Tibial nerve (tissue), 4 donors: ENCODE results near the gene UNKL. TPM values are rescaled to one million over a fixed set of nuclear protein-coding genes. Genes with fewer than 3 reads are reported as not detected.

Source experiments
- DNase-seq, 2 donors: peaks; one replicate each; pipeline ENCODE4 v3.0.0-alpha.2; 2019; ENCODE audit warnings: low spot score in 2 of 2
- H3K27ac ChIP-seq, 4 donors: fragments of 200-600 bp; sonication (generic) in 3 of 4; one replicate each; pipeline ENCODE4 v1.5.1; 2017 to 2019; ENCODE audit warnings: mild to moderate bottlenecking in 1 of 4
- H3K27me3 ChIP-seq, 2 donors: fragments of 200-600 bp; sonication (generic) in 1 of 2; one replicate each; pipeline versions ENCODE4 v1.5.1 to v1.6.0; 2017 to 2019
- H3K36me3 ChIP-seq, 3 donors: fragments of 200-600 bp; sonication (generic); one replicate each; pipeline ENCODE4 v1.5.1; 2018 to 2019
- H3K4me1 ChIP-seq, 4 donors: fragments of 200-600 bp; sonication (generic) in 3 of 4; one replicate each; pipeline ENCODE4 v1.5.1; 2017 to 2019
- H3K4me3 ChIP-seq, 4 donors: fragments of 200-600 bp; sonication (generic) in 3 of 4; one replicate each; pipeline ENCODE4 v1.5.1; 2017 to 2019; ENCODE audit warnings: mild to moderate bottlenecking in 1 of 4, moderate library complexity in 1 of 4
- H3K9me3 ChIP-seq, 4 donors: fragments of 200-600 bp; sonication (generic) in 3 of 4; one replicate each; pipeline ENCODE4 v1.5.1; 2017 to 2019
- EP300 ChIP-seq, 2 donors: sonication (generic); formaldehyde crosslinking; IDR thresholded peaks; one replicate each; pipeline ENCODE4 v1.6.1; 2017; ENCODE audit warnings: antibody characterized with exemption in 2 of 2, mild to moderate bottlenecking in 1 of 2
- POLR2A ChIP-seq, 2 donors: fragments of 450-650 bp; IDR thresholded peaks; one replicate each; pipeline ENCODE4 v1.6.1; 2017; ENCODE audit warnings: antibody characterized with exemption in 2 of 2, mild to moderate bottlenecking in 2 of 2, moderate library complexity in 2 of 2
- WGBS, 2 donors: methylation state at CpG; one replicate each; pipeline ENCODE4 v1.1.5; 2018; 5-methylcytosine and 5-hydroxymethylcytosine counted together
- total RNA-seq, 4 donors: library from RNA; depleted of rRNA; stranded (reverse); fragments of >200 nt; gene quantifications; one replicate each; pipeline ENCODE4 v1.1.0, GENCODE V29; 2016
- TF ChIP-seq, protein P1 (sequence below), 5 experiments: fragments of 200-600 bp in 3 of 5; fragments of 450-650 bp in 2 of 5; sonication (generic) in 3 of 5; IDR thresholded peaks; one replicate each; pipeline ENCODE4 v1.5.1; 2016 to 2019; ENCODE audit warnings: antibody characterized with exemption in 5 of 5, mild to moderate bottlenecking in 3 of 5, moderate library complexity in 2 of 5

The UNKL gene
- total RNA-seq, 4 donors from 2014 or later = 34.3 to 70.5 (median 45.0) TPM

DNA sequence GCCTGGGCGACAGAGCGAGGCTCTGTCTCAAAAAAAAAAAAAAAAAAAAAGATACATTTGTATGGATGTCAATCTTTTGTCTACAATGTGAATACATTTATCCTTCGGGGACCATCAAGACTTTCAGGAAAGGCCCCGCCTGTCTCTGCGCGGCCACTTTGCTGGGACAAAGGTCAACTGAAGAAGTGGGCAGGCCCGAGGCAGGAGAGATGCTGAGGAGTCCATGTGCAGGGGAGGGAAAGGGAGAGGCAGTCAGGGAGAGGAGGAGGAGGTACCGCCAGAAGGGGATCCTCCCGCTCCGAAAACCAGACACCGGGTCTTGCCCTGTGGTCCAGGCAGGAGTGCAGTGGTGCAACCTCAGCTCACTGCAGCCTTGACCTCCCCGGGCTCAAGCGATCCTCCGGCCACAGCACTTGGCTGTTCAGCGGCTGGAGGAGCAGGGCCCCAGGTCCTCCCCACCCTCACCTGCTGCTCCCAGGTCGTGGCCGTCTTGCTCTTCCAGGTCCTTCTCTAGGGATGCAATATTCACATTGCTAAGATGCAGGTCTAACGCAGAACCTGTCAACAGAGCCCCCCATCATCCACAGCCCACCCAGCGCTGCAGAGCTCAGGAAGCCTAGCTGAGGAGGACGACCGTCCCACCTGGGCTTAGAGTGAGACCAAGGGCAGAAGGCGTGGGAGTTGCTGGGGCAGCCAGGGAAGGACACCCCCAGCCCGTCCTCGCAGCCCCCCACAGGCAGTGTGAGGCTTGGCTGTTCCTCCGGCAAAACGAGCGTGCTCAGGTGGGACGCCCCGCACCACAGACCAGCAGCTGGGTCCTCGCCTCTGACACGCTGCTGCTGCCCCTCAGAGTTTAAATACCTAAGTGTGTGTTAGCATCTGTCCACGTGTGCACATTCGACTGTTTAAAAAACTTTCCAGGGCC is 43.2 kb downstream of the UNKL start:
- Histone ChIP-seq H3K4me1 (no peaks in the 10 kb centered on the region), H3K27me3 (no peaks in the 10 kb centered on the region), H3K27ac (no peak overlapping the region), H3K4me3 (no peak overlapping the region), H3K36me3 (peaks cover 0 to 78% (median 0%) of the 10 kb centered on the region in 3 donors), H3K9me3 (no peaks in the 10 kb centered on the region)
- 89 to 92% methylated on average over 25 to 32 of the region's 33 CpGs for WGBS, 2 donors
- TF ChIP-seq POLR2A (IDR thresholded peaks at IDR 0.05) (no peak), EP300 (IDR thresholded peaks at IDR 0.05) (no peak)
- TF ChIP-seq, protein P1, sequence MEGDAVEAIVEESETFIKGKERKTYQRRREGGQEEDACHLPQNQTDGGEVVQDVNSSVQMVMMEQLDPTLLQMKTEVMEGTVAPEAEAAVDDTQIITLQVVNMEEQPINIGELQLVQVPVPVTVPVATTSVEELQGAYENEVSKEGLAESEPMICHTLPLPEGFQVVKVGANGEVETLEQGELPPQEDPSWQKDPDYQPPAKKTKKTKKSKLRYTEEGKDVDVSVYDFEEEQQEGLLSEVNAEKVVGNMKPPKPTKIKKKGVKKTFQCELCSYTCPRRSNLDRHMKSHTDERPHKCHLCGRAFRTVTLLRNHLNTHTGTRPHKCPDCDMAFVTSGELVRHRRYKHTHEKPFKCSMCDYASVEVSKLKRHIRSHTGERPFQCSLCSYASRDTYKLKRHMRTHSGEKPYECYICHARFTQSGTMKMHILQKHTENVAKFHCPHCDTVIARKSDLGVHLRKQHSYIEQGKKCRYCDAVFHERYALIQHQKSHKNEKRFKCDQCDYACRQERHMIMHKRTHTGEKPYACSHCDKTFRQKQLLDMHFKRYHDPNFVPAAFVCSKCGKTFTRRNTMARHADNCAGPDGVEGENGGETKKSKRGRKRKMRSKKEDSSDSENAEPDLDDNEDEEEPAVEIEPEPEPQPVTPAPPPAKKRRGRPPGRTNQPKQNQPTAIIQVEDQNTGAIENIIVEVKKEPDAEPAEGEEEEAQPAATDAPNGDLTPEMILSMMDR (IDR thresholded peaks at IDR 0.05) = no peak
- DNase-seq = no peak

DNA sequence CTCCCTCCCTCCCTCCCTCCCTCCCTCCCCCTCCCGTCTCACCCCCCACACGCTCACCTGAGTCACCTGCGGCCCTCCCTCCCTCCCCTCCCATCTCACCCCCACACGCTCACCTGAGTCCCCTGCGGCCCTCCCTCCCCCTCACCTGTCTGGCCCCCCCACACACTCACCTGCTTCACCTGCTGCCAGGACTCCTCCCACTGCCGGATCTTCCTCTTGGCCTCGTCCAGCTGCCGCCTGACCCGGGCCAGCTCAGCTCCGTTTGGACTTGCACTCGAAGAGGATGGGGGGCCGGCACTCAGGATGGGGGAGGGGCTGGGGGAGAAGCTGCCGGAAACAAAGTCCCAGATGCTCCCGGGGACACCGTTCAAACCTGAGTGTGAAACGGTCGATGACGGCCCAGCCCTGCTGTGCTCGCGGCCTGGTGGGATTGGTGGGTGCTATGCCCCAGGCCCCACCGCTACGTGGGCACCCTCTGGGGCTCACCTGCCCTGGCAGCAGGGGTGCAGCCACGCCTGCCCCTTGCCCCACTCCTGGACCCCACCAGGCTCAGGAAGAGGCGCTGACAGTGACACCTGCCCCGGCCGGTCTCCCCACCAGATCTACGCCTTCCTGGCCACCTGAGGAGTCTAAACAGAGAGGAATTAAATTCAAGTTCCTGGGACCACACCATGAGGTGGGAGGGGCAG is 46.9 kb downstream of the UNKL start:
- no peak for DNase-seq
- no peaks in the 10 kb centered on the region for H3K27me3 ChIP-seq
- WGBS, 2 donors = 84 to 89% methylated on average over 18 to 27 of the region's 27 CpGs
- H3K36me3 ChIP-seq = peaks cover 0 to 91% (median 5%) of the 10 kb centered on the region in 3 donors
- H3K4me3 ChIP-seq = no peak overlapping the region
- TF ChIP-seq POLR2A (IDR thresholded peaks at IDR 0.05) (no peak), EP300 (IDR thresholded peaks at IDR 0.05) (no peak)
- TF ChIP-seq, protein P1 (IDR thresholded peaks at IDR 0.05) = no peak
- no peak overlapping the region for H3K27ac ChIP-seq
- no peaks in the 10 kb centered on the region for H3K4me1 ChIP-seq
- no peaks in the 10 kb centered on the region for H3K9me3 ChIP-seq

DNA sequence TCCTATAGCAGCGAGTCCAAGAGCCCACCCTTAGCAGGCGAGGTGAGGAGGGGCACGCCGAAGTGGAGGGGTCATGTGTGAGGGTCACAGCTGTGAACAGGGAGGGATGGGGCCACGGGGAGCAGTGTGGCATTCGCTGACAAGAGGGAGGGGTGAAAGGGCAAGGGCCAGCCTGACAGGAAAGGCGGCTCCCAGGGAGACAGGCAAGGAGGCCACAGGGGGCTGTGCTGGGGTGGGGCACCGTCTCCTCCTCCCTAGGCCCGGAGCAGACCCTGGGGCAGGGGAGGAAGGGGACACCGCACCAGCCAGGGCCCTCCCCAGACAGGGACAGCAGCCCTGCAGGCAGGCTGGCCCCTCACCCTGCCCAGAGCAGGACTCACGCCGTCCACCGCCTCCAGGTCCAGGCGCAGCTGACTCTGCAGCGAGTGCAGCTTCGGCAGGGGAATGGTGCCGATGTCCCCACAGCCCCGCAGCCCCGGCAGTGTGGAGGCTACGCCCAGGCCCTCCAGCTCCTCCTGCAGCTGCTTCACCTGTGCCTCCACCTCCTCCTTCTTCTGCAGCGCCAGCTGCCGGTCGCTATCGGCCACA is 47.7 kb downstream of the UNKL start:
- Histone ChIP-seq H3K9me3 (no peaks in the 10 kb centered on the region), H3K27ac (no peak overlapping the region), H3K4me3 (no peak overlapping the region), H3K36me3 (peaks cover 0 to 92% (median 11%) of the 10 kb centered on the region in 3 donors), H3K27me3 (no peaks in the 10 kb centered on the region), H3K4me1 (no peaks in the 10 kb centered on the region)
- WGBS, 2 donors = 80% methylated on average over 20 to 24 of the region's 24 CpGs
- DNase-seq = no peak
- no peak for TF ChIP-seq EP300 (IDR thresholded peaks at IDR 0.05)
- TF ChIP-seq, protein P1 (IDR thresholded peaks at IDR 0.05) = no peak
- no peak for TF ChIP-seq POLR2A (IDR thresholded peaks at IDR 0.05)

DNA sequence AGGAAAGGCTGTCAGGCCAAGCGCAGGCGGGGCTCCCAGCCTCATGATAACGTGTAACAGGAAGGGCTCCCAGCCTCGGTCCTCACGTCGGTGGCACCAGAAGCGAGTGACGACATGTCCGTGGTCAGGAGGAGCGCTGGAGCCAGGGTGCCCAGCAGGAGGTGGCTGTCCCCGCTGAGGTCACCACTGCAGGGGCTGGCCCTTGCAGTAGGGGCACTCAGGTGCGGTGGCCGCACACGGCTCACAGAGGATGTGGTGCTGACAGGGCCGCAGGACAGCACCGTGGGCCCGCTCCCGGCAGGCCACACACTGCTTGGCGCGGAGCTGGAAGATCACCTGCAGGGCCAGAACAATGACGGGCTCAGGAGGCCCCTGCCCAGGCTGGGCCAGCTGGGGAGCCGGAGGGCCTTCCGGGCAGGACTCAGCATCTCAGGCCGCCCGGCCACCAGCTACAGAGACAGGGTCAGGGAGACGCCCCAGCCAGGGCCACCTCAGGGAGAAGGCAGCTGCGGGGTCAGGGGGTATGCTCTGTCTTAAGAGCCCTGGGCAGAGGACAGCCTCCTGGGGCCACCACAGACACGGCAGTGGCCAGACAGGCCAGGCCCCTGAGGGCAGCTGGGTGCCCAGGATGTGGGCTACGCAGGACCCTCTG is 48.3 kb downstream of the UNKL start:
- DNase-seq = no peak
- H3K36me3 ChIP-seq = peaks cover 0 to 92% (median 11%) of the 10 kb centered on the region in 3 donors
- no peaks in the 10 kb centered on the region for H3K4me1 ChIP-seq
- TF ChIP-seq, protein P1 (IDR thresholded peaks at IDR 0.05) = no peak
- TF ChIP-seq POLR2A (IDR thresholded peaks at IDR 0.05) (no peak), EP300 (IDR thresholded peaks at IDR 0.05) (no peak)
- H3K4me3 ChIP-seq = no peak overlapping the region
- no peaks in the 10 kb centered on the region for H3K9me3 ChIP-seq
- no peaks in the 10 kb centered on the region for H3K27me3 ChIP-seq
- 85 to 89% methylated on average over 16 to 24 of the region's 29 CpGs for WGBS, 2 donors
- H3K27ac ChIP-seq = no peak overlapping the region
